GM10847 (cell line): ENCODE data around the gene SLC37A2.

Source experiments
- POLR2A ChIP-seq: IDR thresholded peaks from 2 replicates; pipeline ENCODE4 v1.6.1; 2011; ENCODE audit not compliant: insufficient read length; ENCODE audit errors: extremely low read depth

Gene SLC37A2

DNA sequence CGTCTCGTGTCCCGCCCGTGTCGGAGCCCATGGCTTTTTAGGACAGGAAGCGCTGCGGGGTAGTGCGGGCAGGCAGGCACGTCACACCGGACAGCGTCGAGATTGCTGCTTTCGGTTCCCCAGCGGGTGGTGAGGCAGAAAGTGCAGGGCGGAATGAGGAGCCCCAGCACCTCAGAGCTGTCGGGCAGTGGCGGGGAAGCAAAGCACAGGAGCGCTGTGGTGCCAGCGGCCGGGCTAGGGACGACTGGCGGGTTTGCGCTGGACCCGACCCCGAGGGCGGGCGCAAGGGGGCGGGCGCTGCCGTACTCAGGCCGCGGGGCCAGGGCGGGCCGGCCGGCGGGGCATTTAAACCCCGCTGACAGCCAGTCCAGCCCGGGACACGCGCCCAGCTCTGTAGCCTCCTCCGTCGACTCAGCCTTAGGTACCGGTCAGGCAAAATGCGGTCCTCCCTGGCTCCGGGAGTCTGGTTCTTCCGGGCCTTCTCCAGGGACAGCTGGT is at the start of gene SLC37A2:
Gene SLC37A2 (plus strand): TSS at position 375 of the 498 bp plus-strand sequence. CDS start 63 bp downstream, at position 438.
- TF ChIP-seq POLR2A = peak; percentile 86

DNA sequence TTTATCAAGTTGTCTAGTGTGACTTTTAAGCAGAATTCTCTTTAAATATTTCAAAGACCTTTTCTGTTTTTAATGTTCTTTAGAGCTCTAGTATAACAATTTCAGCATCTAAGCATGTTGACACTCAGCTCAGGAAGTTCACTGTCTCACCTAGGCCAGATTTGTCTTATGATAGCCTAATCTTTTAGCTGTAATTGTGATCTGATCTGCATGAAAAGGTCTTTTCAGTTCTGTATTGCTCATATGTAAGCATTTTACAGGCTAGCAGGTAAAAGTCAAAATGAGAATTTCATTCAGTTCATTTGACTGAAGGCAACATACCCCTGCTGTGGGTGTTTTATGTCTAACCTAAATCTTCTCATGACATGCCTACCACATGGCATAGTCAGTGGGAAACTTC is 46.7 kb upstream of the SLC37A2 start:
- TF ChIP-seq POLR2A = no peak

DNA sequence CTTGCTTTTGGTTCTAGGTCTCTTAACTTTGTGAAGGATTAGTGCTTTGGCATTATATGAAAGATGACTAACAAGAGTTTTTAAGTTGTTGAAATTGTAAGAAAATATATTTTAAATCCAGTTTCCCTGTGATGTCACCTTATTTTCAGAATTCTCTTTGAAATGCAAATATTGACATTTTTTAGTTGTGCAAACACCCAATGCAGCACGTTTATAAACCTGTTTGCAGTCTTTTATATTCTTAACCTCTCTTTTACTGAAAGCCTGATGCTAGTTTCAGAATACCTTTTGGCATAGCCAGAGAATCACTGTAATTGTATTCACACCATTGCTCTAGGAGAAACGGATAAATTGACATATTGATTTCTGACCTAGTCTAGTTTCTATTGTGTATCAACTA is 42.8 kb upstream of the SLC37A2 start:
- TF ChIP-seq POLR2A = no peak

DNA sequence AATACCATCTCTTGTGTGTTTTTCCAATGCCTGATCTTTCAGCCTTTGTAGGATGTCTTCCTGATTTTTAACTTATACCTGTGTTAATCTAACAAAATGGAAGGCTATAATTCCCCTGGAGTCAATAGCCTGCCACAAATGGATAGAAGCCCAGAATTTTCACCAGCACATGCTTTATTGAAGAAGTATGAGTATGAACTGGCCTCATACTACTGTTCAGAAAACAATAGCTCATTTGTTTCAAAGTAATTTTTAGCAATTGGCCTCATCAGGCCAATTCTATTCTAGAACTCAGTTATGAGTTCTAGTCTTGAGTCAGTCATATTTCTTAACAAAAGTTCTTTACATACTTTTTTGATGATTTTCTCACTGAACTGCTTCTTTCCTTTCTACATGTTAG is 40.6 kb upstream of the SLC37A2 start:
- no peak for TF ChIP-seq POLR2A

DNA sequence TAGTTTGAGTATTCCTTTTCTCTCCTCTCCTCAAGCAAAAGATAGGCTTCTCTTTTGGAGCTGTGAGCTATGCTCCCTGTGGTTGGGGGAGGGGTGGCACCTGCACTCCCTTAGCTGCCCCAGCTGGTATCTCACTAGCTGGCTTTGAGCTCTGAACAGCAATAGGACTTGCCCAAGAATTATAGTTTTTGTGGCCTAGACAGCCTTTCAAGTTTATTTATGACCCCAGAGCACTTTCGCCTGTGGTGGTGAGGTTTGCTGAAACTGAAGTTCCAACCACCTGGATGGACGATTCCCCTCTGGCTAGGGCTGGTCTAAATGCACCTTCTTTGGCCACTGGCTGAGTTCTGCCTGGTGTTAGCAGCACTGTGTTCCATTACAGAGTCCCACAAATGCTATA is 37.1 kb upstream of the SLC37A2 start:
- no peak for TF ChIP-seq POLR2A

DNA sequence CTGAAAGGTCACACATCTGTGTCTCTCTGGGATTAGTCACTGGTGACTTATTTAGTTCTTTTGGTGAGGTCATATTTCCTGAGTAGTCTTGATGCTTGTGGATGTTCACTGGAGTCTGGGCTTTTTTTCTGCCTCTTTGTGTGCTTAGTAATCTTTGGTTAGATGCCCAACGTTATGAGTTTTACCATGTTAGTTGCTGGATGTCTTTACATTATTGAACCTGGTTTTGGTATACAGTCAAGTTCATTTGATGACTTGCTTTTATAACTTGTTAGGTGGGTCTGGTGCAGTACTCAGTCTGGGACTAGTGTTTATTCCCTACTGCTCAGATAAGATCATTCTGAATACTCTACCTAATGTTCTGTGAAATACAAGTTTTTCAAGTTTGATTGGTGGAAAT is 26.2 kb upstream of the SLC37A2 start:
- no peak for TF ChIP-seq POLR2A

DNA sequence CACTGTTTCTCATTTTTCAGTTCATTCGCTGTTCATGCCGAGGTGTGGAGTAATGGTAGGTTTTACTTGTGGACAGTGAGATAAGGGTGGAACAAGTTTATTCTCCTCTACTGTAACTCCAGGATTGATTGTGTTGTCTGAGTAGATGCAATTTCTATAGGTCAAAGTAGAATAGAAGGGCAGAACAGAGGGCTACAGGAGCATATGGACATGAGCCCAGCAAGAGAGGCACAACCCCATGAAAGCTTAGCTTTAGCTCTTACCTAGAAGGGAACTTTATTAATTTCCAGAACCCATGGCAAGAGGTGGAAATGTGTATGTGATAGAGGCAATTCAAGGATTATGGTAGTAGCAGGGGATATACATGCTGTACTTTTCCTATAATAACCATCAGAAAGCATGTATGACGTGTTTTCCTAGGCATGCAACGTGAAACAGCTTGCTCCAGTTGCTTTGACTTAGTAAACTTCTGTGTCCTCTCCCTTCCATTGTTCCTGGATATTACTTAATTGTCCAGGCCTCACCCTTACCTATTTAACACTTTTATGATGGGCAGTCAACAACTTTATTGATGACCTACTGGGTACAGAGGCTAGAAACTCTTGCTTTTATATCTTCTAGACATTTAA is 13.8 kb upstream of the SLC37A2 start:
- TF ChIP-seq POLR2A = no peak

GRCh38 chr11:125052047-125052446 is 11.1 kb upstream of the SLC37A2 start:
- no peak for TF ChIP-seq POLR2A

DNA sequence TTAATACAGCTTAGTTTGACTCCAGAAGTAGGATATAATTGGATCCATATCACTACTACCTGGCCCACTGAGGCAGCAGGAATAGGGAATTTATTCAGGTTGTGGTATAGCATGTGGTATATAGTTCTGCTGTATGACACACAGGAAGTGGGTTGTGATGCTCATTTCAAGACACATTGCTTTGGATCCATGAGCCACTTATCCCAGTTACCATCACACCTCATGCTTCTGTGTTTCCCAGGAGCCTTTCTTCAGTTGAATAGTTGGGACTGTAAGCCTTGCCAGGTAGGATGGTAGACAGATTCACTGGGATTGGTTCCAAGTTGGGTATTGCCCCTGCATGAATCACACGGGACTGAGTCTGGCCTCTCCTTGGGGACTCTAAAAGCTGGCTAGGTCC is 9.9 kb upstream of the SLC37A2 start:
- no peak for TF ChIP-seq POLR2A

GRCh38 chr11:125055107-125055715 is 7.9 kb upstream of the SLC37A2 start:
- no peak for TF ChIP-seq POLR2A

DNA sequence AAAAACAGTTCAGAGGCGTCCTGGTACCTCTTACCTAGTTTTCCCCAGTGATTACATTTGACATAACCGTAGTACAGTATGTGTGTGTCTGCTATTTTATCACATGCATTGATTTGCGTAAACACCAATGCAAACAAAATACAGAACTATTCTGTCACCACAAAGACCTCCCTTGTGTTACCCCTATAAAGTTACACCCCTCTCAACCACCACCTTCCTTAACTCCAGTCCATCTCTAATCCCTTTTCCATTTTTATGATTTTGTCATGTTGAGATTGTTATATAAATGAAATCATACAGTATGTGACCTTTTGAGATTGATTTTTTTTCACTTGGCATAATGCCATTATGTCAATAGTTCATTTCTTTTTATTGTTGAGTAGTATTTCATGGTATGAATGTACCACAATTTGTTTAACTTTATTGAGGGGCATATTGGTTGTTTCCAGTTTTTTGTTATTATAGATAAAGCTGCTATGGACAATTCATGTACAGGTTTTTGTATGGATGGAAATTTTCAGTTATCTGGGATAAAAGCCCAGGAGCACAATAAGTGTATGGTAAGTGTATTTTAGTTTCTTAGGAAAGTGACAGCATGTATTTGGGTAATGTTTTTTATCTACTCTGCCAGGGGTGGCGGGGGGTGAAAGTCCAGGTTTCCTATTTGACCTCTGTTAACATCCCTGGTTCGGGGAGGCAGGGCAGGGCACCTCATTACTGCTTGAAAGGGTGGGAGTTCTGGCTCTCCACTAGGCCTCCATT is 6.0 kb upstream of the SLC37A2 start:
- TF ChIP-seq POLR2A = no peak

GRCh38 chr11:125057693-125058016 is 5.5 kb upstream of the SLC37A2 start:
- TF ChIP-seq POLR2A = no peak

DNA sequence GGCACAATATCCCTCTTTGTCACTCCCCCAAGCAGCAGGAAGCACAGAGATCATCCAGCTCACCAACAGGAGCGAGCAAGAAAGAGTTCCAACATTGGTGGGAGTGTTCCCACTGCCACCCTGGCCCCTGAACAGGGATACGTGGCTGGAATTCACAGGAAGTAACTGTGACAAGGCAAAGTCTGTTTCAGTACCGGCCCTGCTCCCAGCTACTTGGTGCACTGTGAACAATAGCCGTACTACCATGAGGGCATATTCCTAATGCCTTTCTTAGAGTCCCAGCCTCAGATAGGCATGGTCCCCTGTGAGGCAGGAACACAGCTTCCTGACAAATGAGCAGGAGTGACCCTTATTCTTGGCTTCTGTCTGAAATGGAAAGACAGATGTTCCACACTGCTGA is 1.8 kb upstream of the SLC37A2 start:
- no peak for TF ChIP-seq POLR2A

DNA sequence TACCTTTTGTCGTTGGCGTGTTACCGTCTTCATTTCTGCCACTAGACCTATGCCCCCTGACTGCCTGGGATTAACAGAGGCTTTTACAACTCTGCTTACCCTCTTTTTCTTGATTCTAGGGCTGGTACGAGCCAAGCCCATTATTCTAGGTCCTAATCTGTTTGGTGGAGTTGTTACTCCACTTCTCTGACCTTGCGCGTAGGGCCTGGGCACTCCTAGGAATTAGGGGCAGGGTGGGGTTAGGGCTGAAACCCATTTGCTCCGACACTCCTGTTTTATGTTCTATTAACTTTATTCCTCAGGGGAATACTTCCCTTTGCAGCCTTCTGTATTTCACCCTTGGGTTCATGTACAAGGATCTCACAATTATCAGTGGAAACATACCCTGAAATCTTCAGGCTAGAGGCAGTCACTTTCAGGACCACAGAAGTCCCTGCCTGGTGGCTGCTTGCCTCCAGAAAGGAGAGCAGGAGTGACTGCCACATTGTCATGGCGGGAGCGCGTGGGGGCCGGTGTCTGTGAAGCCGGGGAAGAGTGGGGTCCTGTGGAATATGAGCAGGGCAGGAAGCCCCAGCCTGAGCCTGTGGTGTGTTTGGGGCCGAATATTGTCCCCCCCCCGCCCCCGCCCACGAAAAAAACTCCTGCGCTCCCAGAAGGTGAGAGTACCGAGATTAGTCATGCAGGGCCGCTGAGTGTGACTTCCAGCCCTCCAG is 731 bp upstream of the SLC37A2 start:
- TF ChIP-seq POLR2A = no peak

DNA sequence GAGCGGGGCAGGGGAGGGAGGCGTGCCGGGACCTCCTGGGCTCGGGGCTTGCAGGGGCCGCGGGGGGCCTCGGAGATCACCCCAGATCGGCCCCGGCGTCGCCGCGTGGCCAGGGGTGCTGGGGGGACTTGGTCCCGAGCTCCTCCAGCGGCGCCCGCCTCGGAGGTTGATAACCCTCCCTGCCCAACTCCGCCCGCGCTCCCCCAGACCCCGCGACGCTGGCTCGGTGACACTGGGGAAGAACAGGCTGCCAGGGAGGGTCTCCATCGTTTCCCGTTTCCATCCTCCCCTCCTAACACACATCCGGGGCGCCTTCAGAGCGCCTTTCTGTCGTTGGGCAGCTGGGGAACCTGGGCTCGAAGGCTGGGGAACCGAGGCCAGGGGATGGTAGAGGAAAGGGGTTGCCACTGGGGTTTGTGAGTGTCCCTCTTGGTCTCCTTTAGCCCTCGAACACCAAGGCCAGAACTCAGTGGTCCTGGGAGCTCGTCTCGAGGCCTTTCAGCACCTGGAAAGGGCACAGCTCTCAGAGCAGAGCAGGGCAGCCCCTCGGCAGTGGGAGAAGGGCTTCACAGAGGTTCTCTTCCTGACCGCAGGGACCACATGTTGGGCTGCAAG is 431 bp downstream of the SLC37A2 start:
- TF ChIP-seq POLR2A = no peak
